HG02571 (cell line): ENCODE results near the gene USP6.
"Not testable (repeated sequence)": the region's sequence is repeated elsewhere in the genome, so short reads cannot be mapped to it uniquely, and the experiment has no call there.

Source experiments
- ATAC-seq: cut with Tn5 transposase; IDR thresholded peaks from one replicate; pipeline ENCODE4 v1.9.1; 2021; ENCODE audit warnings: mild to moderate bottlenecking, moderate library complexity; ENCODE audit not compliant: unreplicated experiment

Gene USP6

DNA sequence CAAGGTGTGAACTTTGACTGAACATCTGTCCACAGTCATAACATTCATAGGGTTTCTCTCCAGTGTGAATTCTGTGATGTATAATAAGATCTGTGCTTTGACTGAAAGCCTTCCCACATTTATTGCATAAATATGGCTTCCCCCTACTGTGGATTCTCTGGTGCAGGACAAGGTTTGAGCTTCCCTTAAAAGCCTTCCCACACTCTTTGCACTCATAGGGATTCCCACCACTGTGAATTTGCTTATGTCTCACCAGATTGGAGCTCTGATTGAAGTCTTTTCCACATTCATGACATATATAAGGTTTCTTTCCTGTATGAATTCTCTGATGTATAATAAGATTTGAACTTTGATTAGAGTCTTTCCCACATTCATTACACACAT, 67.6 kb downstream of the USP6 start:
- ATAC-seq = no peak

DNA sequence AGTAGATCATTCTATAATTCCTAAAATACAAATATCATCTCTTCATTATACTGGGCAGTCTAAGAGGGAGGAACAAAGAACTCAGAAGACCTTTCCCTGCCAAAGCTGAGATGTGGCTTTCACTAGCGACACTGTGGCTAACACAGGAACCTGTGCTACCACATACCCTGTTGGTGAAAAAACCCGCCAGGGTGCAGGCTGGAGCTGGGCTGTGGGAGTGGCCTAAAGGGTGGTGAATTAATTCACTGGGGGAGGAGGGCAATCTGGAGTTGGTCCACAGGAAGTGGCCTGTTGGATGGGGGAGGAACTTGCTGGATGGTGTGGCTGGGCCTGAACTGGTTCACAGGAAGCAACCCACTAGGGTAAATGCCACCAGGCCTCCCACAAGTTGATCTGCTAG, 68.5 kb downstream of the USP6 start:
- no peak for ATAC-seq

DNA sequence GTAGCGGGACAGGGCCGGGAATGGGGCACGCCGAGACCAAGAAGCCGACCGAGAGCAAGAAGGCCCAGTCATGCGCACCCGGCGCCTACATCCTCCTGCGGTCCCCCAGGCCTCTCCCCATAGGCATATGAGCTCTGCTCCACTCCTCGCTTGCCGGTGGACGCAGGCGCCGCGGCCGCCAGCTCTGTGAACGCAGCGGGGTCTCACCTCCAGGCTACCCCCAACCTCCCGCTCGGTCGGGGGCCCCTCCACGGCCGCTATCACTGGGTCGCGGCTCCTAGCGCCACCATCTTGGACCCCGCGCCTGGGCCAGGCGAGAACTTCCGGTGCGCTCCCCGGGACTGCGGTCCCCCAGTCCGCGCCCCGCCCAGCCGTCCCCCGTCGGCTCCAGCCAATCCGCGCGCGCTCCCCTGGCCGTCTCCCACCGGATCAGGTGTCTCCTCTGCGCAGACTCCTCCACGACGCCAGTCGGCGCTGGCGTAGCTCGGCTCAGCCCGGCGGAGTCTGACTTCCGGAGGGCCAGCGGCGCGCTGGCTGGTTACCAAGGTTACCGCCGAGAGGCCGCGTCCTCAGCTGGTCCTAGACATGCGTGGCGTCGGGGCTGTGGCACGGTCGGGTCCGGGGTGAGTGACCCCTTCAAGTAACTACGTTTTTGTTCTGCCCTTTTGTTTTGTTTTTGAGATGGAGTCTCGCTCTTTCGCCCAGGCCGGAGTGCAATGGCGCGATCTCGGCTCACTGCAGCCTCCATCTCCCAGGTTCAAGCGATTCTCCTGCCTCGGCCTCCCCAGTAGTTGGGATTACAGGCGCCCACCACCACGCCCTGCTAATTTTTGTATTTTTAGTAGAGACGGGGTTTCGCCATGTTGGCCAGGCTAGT, 75.9 kb downstream of the USP6 start, which contains the start of gene ZNF594:
TSS of gene ZNF594 (minus strand) at position 328 of the 877 bp plus-strand sequence. CDS start 7,612 bp downstream, outside the sequence.
- ATAC-seq = peak; percentile 93

DNA sequence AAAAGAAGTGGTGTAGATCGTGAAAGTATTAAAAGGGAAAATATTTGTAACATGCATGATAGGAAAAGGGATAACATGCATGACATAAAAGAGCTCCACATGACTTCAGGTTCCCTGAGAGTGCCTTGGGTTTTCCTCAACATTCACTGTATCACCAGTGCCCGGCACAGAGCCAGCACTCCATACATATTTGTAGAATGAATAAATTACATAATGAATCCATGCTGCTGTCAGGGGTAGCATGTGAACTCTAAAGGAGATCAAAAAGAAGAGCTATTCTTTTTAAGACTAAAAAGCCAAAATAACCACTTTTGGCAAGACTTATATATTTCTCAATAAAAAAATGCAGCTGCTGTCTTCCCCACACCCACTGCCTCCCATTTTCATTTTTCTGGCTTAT, 78.5 kb downstream of the USP6 start:
- ATAC-seq = no peak

DNA sequence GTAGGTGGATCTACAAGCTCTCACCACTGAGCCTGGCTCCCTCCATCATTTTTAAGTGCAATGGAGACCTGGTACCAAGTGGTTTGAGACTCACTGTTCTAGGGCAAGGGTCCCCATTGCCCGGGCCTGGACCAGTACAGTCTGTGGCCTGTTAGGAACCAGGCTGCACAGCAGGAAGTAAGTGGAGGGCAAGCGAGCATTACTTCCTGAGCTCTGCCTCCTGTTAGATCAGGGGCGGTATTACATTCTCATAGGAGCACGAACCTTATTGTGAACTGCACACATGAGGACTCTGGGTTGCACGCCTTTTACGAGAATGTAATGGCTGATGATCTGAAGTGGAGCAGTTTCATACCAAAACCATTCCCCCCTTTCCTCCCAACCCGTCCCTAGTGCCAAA, 82.6 kb downstream of the USP6 start:
- ATAC-seq = no peak

DNA sequence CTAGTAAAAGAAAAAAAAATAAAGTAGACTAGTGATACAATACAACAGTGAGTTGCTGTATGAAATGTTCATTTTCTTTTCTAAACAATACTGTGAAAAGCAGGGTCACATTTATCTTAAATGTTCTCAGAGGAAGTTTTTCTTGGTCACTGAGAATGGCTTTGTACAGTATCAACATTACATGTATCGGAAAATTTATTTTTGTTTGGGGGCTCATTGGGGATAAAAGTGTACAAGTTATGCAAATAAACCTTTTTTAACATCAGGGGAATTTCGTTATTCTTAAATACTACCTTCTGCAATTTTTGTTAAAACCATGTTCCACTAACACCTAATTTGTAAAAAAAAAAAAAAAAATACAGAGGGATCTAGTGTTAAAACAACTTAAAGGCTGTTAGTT, 84.5 kb downstream of the USP6 start:
- no peak for ATAC-seq

DNA sequence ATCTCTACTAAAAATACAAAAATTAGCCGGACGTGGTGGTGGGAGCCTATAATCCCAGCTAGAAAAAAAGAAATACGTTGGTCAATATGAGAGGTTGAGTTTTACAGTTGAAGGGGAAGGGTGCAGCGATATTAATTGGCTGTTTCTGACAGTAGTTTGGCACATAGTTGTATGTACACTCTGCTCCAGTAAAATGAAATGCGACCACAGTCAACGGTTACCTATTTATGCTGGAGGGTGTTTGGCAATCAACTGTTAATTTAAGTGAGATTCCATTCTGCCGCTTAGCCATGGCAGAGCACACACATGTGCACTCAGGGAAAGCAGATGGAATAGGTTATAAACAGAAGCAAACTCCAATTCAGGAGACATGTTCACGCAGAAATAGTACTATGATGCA, 85.2 kb downstream of the USP6 start:
- ATAC-seq = no peak

DNA sequence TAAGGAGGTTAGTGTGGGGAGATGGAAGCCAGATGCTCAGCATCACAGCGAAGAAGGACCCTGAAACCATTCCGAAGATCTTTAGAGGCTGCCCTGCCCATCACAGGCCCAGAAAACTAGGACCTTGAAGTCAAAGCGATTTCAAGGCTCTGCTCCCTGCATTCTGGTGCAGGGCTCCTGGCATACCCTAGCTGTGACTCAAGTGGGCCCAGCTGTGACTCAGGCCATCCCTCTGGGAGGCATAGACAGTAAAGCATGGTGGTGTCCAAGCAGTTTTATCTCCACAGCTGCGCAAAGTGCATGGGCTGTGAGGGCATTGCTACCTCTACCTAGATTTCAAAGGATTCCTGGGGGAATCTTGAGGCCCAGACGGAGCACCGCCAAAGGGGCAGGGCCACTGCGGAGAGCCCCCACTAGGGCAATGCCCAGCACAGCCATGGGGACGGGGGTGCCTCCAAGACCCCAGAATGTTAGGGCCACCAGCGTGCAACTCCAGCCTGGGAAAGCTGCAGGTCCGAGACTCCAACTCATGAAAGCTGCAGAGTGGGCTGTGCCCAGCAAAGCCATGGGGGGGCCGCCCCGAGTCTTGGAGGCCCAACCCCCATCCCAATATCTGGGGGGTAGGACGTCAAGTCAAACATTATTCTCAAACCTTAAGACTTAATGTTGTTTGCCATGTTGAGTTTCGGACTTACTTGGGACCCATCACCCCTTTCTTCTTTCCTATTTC, 87.5 kb downstream of the USP6 start:
- ATAC-seq = no peak

DNA sequence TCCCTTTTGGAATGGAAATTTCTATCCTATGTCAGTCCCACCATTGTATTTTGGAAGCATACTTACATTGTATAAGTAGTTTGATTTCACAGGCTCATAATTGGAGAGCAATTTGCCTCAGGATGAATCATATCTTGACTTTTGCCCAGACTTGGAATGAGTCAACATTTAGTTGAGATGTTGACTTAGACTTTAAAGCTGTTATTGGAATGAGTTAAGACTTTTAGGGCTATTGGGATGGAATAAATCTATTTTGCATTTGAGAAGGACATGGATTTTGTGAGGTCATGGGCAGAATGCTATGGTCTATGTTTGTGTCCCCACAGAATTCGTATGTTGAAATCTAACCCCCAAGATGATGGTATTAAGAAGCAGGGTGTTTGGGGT, 88.1 kb downstream of the USP6 start:
- no peak for ATAC-seq

DNA sequence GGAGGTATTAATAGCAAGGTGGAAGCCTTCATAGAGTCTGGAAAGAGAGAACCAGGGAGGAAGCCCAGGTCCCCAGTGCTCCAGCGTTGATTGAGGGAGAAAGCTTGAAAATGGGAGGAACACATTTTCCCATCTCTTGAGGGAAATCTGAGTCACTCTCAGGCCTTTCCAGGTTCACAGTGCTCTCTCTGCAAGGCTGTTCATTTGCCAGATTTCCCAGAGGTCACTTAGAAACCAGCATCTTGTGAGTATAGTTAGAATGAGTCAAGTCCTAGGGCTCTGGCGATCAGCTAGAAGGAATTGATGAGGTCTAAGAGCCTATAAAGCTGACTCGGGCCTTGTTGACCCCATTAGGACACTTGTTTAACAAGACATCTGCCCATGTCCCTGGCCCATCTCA, 93.6 kb downstream of the USP6 start:
- no peak for ATAC-seq

DNA sequence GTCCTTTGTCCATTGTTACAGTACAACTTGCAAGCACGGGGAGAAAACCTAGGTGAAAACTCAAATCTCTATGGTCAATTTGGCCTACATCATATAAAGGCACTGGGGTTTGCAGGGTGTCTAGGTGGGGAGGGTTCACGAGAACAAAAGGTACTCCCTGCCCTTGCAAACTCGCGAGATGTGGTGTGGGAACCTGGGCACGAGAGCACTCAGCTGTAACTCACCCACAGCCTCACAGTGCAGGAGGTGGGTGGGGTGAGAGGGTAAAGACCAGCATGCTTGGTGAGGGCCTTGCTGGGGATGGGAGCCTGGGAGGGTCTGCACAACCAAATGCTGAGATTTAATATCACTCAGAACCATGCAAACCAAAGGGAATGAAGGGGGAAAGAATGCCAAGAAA, 94.3 kb downstream of the USP6 start:
- ATAC-seq = no peak

DNA sequence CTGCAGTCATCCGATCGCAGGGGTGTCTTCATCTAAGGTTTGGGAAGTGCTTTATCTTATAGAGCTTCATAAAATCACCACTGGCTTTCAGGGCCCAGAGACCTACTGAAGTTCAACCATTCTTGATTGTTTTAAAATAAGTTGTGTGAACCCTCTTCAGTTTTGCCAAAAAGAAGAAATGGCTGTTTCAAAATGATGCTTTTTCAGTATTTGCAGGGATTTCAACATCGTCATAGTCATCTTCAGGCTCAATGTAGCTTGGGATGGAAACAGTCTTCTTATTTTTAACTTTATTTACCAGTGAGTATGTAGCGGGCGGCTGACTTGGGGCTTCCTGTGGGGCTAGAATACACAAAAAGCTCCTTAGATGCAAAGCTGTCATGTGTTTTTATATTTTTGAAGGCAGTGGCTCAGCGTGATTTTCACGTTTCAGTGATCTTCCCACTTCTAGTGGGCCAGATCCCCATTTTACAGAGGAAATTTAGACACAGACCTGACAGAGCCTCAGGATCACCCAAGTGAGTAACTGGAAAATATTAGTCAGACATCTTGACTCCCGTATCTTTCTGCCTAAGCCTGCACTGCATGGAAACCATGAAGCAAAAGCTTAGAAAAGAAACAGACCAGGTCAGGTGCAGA, 94.9 kb downstream of the USP6 start:
- no peak for ATAC-seq

DNA sequence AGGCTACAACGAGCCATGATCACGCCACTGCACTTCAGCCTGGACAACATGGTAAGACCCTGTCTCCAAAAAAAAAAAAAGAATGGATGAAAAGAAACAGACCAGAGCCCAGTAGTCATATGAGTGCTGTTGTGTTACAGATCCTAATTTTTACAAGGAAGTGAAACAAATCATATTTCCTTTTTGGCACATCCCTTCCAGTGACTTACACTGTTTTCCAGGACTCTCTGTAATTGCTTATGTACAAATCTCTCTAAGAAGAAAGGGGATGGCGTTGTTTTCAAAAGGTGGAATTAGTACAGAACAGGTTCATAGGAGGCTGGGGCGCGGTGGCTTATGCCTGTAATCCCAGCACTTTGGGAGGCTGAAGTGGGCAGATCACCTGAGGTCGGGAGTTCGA, 95.6 kb downstream of the USP6 start:
- ATAC-seq = no peak

DNA sequence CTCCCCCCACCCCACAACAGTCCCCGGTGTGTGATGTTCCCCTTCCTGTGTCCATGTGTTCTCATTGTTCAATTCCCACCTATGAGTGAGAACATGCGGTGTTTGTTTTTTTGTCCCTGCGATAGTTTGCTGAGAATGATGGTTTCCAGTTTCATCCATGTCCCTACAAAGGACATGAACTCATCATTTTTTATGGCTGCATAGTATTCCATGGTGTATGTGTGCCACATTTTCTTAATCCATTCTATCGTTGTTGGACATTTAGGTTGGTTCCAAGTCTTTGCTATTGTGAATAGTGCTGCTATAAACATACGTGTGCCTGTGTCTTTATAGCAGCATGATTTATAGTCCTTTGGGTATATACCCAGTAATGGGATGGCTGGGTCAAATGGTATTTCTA, 101.7 kb downstream of the USP6 start:
- not testable (repeated sequence) for ATAC-seq

DNA sequence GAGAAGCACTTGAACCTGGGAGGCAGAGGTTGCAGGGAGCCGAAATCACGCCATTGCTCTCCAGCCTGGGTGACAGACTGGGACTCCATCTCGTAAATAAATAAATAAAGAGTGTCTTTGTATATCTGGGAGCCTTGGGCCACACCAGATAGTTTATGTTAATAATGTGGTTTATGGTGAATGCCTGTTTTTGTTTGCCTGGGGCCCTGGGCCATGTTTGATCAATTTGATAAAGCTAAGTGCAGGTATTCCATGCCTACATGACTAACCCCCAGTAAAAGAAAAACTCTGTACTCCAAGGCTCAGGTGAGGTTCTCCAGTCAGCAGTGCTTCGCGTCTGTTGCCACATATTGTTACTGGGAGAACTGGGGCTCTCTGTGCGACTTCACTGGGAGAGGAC, 103.7 kb downstream of the USP6 start:
- no peak for ATAC-seq

DNA sequence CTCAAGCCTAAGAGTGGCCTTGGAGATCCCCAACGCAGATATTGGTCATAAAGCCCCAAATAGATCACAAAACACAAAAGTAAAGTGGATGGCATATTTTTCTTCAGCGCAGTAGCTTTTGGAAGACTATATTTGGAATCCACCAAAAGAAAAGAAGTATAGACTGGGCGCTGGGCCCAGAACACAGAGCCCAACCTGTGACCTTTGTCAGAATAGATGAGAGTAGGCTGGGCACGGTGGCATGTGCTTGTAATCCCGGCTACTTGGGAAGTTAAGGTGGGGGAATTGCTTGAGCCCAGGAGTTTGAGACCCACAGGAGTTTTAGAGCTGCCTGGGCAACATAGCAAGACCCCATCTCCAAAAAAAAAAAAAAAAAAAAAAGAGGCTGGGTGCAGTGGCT, 104.2 kb downstream of the USP6 start:
- ATAC-seq = no peak

DNA sequence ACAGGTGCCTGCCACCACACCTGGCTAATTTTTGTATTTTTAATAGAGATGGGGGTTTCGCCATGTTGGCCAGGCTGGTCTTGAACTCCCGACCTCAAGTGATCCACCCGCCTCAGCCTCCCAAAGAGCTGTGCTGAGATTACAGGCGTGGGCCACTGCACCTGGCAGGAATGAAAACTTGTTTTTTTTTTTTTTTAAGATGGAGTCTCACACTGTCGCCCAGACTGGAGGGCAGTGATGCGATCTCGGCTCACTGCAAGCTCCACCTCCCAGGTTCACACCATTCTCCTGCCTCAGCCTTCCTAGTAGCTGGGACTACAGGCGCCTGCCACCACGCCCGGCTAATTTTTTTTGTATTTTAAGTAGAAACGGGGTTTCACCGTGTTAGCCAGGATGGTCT, 106.1 kb downstream of the USP6 start:
- not testable (repeated sequence) for ATAC-seq
